HG03575 (cell line): Measurements from ENCODE around the gene TDRD10.
"Not testable (repeated sequence)": the region's sequence is repeated elsewhere in the genome, so short reads cannot be mapped to it uniquely, and the experiment has no call there.

Source experiments
- ATAC-seq: cut with Tn5 transposase; IDR thresholded peaks from one replicate; pipeline ENCODE4 v1.9.1; 2021; ENCODE audit not compliant: unreplicated experiment, insufficient number of reproducible peaks, low FRiP score; ENCODE audit errors: extremely low read depth

The TDRD10 gene

GRCh38 chr1:154478013-154478412 is 24.0 kb upstream of the TDRD10 start:
- ATAC-seq = no peak

DNA sequence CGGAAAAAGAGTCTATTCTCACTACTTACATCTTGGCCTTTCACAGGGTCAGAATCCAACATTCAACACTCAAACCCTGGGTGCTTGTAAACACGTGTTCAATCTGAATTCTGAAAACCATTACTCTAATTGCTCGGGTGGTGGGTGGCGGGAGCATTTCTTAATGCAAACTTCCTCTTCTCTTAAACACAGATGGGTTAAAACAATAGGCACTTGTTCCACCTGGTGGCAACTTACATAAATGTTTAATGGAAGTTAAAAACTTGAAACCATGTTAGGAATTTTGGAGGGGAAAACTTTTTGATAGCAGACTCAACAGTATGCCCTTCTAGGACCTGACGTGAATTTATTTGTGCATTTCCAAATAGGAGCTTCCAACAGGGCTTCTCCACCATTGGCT is 23.4 kb upstream of the TDRD10 start:
- no peak for ATAC-seq

DNA sequence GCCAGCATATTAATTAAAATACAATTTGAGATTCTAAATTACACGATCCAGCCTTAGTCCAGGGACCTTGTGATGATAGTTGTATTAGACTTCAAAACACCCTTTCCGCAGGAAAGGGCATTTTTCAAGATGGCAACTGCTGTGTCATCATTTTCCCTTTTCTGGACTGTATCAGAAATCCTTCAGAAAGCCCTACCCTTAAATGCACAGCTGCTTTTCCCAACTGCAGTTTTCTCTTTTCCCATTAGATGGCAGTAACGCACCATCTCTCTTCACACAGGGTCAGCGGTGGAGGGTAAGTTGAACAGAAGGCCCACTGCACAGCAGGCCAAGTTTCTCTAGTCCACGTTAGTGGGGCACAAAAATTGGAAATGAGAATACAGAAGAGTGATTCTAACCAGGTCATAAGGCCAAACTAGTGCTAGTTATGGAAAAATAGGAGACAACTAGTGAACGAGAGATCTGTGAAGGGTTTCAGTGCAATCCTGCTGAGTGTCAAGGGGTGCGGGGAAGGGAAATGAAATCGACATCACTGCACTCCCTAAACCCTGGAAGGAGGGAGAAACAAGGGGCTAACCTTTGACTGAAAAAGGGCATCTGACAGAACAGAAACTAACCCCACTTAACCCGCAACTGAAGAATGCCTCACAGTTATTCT is 22.1 kb upstream of the TDRD10 start:
- ATAC-seq = no peak

GRCh38 chr1:154481053-154481452 is 21.0 kb upstream of the TDRD10 start:
- ATAC-seq = no peak

DNA sequence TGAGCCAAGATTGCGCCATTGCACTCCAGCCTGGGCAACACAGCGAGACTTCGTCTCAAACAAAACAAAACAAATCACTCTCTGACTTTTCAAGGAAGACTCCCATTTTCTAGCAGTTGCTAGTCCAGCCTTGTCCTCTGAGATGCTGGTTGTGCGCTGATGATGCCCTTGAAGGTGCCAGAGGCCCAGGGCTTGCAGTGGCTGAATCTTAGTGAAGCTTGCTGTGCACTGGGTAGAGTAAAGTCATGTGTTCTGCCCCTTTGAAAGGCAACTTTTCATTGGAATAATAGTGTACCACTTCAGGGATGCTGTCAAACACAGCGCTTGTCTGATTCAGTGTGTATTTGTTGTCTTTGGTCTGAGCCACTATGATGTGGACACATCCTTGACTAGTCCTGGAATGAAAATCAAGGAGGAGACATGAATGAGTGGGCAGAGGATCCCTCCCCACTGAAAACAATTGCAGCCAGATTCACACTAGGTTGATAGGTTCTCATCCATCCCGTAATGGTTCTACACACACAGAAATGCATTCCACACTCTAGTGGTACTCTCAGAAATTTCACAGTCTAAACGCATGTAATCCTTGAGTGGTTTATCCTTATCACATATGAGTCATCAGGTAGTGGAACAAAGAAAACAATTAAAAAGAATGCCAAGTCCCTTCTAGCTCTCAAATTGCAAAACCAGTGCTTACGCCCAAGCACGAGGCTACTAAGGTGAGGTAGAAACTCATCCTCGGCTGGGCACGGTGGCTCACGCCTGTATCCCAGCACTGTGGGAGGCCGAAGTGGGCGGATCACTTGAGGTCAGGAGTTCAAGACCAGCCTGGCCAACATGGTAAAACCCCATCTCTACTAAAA is 17.8 kb upstream of the TDRD10 start:
- no peak for ATAC-seq

DNA sequence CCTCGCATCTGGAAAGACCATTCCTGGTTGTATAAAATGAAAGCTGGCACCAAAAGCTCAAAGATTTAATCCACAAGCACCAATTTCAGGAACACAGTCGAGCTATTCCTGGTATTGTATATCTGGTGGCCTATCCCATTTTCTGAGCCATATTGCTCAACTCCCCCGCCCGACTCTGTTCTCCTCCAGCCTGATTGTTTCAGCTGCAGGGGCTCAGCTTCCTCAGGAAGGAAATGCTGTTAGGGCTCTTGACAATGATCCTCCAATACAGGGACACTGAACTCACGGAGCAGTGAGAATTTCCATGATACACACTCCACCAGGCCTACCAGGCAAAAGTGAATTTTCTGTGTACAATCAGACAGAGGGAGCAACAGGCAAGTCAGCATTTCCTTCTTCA is 16.9 kb upstream of the TDRD10 start:
- ATAC-seq = no peak

GRCh38 chr1:154485910-154486496 is 16.0 kb upstream of the TDRD10 start:
- ATAC-seq = no peak

DNA sequence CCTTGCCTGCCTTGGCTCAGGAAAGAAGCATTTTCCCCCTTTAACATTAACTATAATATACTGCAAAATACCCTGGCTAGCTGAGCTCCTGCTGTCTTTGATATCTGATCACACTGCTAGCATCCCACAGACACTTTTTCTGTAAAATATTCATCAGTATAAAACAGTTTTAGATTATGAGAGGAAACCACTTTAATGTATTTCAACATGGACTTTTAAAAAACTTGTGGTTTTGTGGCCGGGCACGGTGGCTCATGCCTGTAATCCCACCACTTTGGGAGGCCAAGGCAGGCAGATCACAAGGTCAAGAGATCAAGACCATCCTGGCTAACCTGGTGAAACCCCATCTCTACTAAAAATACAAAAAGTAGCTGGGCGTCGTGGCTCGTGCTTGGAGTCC is 15.3 kb upstream of the TDRD10 start:
- ATAC-seq = not testable (repeated sequence)

DNA sequence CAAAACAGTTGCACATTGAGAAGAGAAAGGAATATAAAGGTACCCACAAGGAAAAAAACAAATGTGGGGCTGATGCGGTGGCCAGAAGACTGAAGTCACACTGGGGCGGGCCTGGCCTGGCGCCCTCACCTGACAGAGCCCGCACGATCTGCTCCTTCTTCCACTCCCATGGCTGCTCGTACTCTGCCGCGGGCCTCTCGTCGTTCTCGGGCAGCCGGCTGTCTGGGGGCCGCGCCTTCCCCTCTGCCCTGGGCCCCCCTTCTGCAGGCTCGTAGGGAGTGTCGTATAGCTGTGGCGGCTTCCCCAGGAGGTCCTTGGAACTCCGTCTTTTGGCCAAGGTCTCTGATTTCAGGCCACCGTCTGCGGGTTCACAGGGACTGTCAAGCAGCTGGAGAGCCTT is 13.1 kb upstream of the TDRD10 start:
- ATAC-seq = no peak

- no peak for ATAC-seq
Measured at GRCh38 chr1:154489695-154490274, 12.2 kb upstream of the TDRD10 start.

DNA sequence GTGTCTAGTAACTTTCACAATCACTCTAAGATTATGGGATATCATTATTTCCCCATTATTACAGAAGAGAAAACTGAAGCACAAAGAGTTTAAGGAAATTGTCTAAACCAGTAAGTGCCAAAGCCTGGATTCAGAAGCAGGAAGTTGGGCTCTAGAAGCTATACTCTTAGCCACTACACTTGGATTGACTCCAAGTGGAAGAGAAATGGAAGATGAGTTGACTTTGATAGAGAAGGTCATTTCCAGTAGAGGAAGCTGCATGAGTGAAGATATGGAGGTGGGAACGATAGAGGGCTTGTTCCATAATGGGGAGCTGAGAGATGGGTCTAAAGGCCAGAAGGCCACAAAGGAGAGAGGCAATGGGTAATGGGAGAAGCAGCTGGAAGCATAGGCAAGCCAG is 11.7 kb upstream of the TDRD10 start:
- no peak for ATAC-seq

DNA sequence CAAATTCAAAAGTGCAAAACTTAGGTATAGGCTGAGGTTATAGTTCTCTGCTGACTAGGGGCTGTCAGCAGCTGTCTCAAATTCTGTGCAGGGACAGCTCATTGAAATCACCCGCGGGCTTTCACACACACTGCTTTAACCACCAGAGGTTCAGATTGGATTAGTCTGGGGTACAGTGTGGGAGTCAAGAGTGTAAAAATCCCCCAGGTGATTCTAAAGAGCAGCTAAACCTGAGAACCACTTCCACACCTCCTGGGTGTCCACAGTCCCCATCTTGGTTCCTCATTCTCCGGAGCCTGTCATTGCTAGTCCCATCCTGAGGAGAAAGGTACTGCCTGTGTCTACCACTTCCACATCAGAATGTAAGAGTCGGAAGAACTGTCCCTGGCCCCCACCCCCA is 9.9 kb upstream of the TDRD10 start:
- no peak for ATAC-seq

- no peak for ATAC-seq
Measured at GRCh38 chr1:154493276-154493675, 8.7 kb upstream of the TDRD10 start.

GRCh38 chr1:154495496-154496273 is 6.3 kb upstream of the TDRD10 start:
- no peak for ATAC-seq

- no peak for ATAC-seq
Measured at GRCh38 chr1:154496383-154496782, 5.6 kb upstream of the TDRD10 start.

DNA sequence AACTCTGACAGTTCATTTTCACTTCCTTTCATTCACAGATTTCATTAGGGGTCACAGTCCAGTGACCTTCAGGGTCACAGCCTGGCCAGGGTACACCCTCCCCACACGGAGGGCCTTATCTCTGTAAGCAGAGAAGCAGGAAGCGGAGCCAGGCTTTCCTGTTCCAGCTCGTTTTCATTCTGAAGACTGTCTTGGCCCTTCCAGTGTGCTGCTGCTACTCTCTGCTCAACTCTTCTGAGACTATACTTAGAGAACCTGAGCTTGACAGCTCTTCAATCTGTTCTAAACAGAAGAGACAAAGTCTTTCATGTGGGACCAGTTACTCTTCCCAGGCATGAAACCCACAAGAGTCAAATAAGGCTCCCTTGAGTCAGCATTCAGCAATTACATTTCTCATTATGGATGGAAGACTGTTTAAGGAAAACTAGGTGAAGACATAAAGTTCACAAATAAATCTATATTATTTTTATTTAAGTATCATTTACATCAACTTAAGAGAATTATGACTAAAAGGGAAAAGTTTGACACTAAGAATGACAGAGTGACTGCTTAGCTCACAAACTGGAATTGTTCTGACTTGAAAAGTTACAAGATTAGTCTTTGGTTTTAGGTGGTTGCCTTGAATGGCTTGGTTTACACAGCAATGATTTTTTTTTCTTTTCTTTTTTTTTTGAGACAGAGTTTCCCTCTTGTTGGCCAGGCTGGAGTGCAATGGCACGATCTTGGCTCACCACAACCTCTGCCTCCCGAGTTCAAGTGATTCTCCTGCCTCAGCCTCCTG is 4.8 kb upstream of the TDRD10 start:
- ATAC-seq = no peak

GRCh38 chr1:154499446-154499845 is 2.6 kb upstream of the TDRD10 start:
- ATAC-seq = no peak

DNA sequence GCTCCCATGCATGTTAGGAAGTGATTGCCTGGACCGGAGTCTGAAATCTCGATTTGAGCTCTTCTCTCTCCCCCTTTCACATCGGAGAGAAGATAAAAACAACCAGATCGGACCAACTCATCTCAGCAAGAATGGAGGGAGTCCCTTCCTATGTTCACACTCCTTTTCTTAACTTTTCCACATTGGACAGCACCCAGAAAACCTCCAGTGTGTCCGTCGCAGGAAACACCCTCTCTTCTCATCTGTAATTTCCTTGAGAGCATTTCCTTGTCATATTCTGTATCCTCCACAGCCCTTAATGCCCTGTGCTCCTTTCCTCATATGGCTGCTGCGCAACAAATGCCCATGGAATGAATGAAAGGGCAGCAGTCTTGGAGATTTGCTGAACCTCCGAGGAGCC is 1.5 kb upstream of the TDRD10 start:
- no peak for ATAC-seq
